Measurements from ENCODE around the gene CASP6.
"Not testable (repeated sequence)": the region's sequence is repeated elsewhere in the genome, so short reads cannot be mapped to it uniquely, and the experiment has no call there.

Gene CASP6

DNA sequence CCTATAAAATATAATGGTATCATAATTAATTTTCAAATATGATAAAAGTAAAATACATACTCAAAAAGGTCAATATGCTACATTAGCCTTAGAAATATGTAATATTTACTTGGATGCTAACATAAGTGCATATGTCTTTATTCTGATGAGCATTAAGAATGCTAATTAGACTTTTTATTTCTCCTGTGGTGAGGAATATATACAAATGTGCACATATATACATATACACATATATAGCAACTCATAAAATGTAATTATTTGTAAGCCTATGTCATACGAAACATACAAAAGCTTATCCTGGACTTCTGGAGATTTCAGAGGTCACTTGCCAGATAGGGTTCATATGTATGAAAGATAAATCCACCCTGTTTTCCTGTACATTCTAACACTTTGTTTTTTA is 15.5 kb upstream of the CASP6 start:
- no peak for DNase-seq

DNA sequence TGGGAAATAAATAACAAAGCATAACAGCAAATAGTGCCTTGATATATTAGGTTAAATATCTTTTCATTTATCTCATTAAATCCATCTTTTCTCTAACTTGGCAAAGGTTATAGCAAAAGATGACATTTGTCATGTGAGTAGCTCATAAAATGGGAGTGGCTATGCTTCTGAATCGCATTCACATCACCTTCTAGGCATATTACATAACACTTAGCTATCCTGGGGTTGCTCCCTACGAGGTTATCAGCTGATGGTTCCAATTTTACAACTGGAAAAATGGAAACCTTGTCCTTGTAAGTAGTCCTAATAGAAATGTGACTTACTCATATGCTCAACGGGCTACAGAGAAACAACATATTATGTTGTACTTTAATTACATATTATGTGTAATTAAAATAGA is 10.3 kb upstream of the CASP6 start:
- no peak for DNase-seq

DNA sequence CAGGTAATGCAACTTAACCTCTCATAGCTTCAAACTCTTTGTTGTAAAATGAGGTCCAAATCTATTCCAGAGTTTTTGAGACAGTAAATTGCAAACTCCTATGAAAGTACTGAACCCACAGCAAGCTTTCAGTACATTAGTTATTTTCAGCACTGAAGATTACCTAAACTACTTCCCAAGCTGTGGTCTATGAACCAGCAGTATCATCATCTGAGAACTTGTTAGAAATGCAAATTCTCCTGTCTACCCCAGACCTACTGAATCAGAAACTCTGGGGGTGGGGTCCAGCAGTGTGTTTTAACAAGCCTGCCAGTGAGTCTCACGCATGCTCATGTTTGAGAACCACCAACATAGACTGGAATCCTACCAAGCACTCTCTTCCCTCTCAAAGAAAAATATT is 5.7 kb upstream of the CASP6 start:
- no peak for DNase-seq

DNA sequence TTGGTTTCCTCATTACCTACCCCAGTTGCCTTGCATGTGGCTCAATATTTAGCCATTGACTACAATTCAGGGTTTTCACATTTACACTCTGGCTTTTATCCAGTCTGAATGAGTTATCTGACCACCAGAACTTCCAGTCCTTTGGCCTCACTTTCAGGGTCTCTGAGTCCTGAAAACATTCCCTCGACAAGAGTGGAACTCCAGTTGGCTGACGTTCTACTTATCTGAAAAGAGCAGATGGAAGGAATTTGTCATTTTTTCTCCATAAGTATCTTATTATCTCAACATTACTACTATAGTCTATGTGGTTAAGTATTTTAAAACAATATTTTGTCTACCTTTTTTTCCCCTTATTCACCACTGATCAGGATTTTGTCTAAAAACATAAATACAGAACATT is 5.2 kb upstream of the CASP6 start:
- no peak for DNase-seq

GRCh38 chr4:109703664-109704361 is 568 bp upstream of the CASP6 start:
- DNase-seq: no peak

DNA sequence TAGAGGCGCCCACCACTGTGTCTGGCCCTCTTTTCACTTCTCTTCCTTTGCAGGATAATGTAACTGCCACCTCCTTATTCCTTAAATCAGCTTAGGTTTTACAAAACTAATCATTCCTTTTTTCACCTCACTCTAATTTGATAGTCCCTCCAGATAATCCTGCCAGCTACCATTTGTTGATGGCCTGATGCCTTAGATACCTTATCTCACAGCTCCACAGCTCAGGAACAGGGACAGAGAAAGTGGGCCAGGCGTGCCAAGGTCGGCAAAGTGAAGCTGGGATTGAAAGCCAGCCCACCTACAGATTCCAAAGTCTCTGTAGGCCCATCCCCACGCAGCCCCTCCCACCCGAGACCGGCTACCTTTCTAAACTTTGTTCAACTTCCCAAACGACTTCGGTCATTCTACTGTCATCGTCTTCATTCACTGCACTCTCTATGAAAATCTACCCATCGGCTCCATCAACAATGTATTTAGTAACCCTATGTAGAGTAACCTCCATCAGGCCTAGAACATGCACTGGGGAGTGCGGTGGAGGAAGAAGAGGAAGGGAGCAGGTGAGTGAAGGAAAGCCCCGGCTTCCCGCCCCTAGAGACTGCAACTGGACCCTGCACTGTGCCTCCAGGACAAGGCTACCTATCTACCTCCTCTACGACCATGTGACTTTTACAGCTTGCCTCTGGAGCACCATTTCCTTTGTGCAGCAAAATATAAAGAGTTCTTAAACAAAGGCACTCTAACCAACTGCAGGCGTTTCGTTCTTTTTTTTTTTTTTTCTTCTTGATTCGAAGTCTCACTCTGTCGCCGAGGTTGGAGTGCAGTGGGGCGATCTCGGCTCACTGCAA is 1.5 kb downstream of the CASP6 start:
- DNase-seq: no peak

DNA sequence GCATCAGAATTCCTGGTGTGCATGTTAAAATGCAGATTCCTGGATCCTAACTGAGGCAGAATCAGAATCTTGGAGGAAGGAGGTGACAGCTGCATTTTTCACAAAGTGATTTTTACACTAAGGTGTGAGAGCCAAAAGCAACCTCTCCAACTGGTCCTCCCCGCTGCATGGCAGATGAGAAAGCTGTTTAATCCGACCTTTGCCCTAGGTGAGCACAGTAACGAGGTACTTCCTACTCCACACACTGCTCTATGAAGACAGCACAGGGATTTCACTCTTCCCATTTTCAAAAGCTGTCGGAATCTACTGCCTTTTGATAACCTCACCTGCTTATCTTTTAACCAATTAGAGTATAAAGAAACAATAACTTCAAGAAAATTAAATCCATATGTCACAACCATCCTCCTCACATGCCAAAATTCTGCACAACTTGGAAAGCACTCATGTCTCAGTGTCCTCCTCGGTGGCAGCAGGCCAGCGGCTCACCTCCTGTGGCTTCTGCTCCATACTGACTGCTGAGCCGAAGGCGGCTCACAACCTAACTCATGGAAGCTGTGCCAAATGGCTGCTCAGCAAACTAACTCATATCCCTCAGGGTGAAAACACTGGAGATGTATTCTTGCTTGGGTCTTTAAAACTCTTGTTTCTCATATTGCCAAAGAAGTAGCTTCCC is 3.6 kb downstream of the CASP6 start:
- no peak for DNase-seq

DNA sequence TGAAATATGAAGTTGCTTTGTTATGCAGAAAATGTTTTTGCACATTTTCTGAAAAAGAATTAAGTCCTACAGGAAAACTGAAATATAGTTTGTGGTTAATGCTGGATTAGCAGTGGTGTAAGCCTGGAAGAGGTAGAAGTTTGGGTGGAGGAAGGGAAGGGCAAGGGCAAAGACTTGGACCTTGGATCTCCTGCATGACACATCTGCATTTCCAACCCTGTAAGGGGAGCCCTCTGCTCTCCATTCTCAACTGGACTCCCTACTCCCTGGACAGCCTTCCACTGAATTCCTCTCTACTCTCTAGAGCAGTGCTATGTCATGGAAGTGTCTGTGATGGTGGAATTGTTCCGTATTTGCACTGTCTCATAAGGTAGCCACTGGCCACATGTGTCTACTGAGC is 4.6 kb downstream of the CASP6 start:
- DNase-seq: no peak

DNA sequence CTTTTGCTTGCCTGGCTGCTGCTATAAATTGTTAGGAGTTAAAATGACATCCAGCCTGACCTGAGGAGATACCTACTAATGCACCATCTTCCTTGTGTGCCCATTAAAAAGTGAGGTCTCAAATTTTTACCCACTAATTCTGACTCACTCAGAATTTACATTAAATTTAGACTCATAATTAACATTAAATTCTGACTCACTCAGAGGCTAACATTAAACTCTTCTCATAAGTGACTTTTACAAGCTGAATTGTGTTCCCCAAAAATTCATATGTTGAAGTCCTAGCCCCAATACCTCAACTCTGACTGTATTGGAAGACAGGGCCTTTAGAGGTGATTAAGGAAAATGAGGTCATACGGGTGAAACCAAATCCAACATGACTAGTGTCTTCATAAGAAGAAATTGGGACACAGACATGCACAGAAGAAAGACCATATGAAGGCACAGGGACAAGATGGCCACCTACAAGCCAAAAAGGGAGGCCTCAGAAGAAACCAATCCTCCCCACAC is 11.8 kb downstream of the CASP6 start:
- no peak for DNase-seq

GRCh38 chr4:109690690-109691410 is 12.4 kb downstream of the CASP6 start:
- DNase-seq: no peak

- no peak for DNase-seq
Measured at GRCh38 chr4:109684727-109685126, 18.5 kb downstream of the CASP6 start.

DNA sequence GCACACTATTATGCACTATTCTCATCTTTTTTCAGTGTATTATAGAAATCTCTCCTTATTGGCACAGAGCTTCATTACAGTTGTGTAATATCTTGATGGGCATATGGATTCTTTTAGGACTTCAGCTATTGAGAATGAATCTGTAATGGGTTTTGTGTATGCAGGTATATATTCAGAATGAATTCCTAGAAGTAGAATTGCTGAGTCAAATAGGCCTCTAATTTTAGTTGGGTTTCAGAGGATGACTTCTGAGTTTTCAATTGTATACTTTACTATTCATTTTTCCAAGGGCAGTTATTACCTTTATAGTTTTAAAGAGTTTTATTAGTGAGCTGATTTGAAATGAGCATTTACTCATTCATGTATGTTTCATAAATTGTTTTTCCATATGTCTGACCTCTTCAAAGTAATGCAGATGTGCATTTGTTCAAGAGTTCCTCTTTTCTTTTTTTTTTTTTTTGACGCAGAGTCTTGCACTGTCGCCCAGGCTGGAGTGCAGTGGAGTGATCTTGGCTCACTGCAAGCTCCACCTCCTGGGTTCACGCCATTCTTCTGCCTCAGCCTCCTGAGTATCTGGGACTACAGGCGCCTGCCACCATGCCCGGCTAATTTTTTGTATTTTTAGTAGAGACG is 19.5 kb downstream of the CASP6 start:
- no peak for DNase-seq

DNA sequence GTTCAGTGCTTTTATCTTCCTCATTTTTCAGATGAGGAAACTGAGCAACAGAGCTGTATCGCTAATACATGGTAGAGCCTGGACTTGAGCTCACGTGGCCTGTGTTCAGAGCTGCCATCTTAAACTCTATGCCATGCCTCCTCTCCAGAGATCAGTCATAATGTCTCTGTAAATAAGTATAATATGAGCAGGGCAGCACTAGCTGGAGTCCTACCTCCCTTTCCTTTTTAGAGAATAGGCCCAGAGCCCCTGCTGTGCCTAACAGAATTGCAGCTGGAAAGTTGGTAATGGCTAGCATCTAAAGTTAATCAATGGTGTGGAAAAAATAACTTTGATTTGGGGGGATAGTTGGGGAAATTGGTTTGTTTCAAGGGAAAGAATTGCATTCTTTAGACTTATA is 20.4 kb downstream of the CASP6 start:
- DNase-seq: no peak

- not testable (repeated sequence) for DNase-seq
Measured at GRCh38 chr4:109678925-109679324, 24.3 kb downstream of the CASP6 start.

DNA sequence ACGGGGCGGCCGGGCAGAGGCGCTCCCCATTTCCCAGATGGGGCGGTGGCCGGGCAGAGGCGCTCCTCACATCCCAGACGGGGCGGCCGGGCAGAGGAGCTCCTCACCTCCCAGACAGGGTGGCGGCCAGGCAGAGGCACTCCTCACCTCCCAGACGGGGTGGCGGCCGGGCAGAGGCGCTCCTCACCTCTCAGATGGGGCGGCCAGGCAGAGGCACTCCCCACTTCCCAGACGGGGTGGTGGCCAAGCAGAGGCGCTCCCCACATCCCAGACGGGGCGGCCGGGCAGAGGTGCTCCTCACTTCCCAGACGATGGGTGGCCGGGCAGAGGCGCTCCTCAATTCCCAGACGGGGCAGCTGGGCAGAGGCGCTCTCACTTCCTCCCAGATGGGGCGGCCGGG is 24.8 kb downstream of the CASP6 start:
- not testable (repeated sequence) for DNase-seq

GRCh38 chr4:109676886-109677285 is 26.4 kb downstream of the CASP6 start:
- no peak for DNase-seq

DNA sequence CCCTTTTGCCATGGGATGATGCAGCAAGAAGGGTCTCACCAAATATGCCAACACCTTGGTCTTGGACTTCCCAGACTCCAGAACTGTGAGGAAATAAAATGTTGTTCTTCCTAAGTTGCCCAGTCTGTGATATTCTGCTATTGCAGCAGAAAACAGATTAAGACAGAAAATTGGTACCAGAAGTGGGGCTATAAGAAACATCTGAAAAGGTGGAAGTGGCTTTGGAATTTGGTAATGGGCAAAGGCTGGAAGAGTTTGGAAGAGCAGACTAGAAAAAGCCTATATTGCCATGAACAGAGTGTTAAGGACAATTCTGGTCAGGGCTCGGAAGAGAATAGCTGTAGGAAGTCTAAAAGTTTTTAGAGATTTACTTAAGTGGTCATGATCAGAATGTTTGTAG is 27.4 kb downstream of the CASP6 start:
- no peak for DNase-seq

DNA sequence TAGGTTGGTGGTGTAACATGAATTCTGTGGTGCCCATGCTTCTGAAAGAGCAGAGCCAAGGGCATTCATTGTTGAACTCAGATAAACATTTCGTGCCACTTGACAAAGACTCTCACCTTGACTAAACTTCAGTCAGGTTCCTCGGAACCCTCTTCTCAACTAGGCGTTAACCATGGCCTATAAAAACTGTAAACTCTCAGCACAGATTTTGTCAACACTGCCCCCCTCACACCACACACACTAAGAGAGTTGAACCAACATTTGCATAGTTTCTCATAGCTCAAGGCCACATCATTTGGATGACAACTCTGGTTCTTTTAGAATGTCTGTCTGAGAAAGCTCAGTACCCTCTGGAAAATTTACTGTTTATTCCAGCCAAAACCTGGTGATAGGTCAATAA is 28.1 kb downstream of the CASP6 start:
- DNase-seq: no peak

DNA sequence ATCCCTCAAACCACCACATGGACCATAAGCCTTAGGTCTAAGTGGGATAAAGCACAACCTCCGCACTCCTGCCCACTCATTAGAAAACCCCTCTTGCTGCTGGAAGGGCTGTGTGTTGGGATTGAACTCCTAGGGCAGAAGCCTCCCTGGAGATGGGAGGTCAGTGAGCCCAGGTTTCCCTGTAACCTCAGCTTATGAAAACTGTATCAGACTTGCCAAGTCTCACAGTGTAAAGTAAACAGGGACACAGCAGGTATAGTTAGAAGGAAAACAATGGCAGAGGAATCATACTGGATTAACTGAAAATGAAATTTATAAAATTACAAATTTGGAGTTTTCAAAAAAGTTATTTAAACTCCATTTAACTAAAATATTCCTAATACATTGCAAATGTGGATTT is 29.9 kb downstream of the CASP6 start:
- DNase-seq: no peak

GRCh38 chr4:109672169-109672930 is 30.9 kb downstream of the CASP6 start:
- no peak for DNase-seq

- DNase-seq: no peak
Measured at GRCh38 chr4:109671350-109671749, 31.9 kb downstream of the CASP6 start.
